ENCODE data around the gene SNAPC4. TPM values are rescaled to one million over a fixed set of nuclear protein-coding genes. Genes with fewer than 3 reads are reported as not detected.
A peak's percentile ranks its signal among the peaks of the same experiment; 100 is the strongest.

Gene SNAPC4
- total RNA-seq, 1 experiment from 2014 or later, result 24.8 TPM

- peaks cover 5% of the 10 kb centered on the region for H3K4me1 ChIP-seq (ENCODE audit: insufficient read depth, low read length, poor library complexity, severe bottlenecking)
- H3K4me3 ChIP-seq (ENCODE audit: low read depth, low read length, poor library complexity, severe bottlenecking), result no peak overlapping the region
- POLR2A ChIA-PET (ENCODE audit: low non-redundant PET), result interaction anchor here (0.5 to 0.6 kb wide), 3 partner anchors 159 to 1005 kb away, joined by 3 to 4 read pairs (median 4); no protein-coding TSS in a partner anchor
- DNase-seq (ENCODE audit: low spot score), result no peak
- no peak for TF ChIP-seq EZH2 (IDR thresholded peaks at IDR 0.05; ENCODE audit: borderline replicate concordance, low read depth, low read length, poor library complexity, severe bottlenecking)
- TF ChIP-seq CTCF (conservative IDR thresholded peaks at IDR 0.05; ENCODE audit: low read depth, low read length), result no peak
- no peak overlapping the region for H3K27ac ChIP-seq (ENCODE audit: low read depth, low read length, poor library complexity, severe bottlenecking)
- CTCF ChIA-PET, result interaction anchor here (0.6 to 1.3 kb wide), 2 partner anchors 45 to 50 kb away, joined by 3 read pairs; no protein-coding TSS in a partner anchor
- H3K9me3 ChIP-seq (ENCODE audit: low read depth, low read length, poor library complexity, severe bottlenecking), result no peaks in the 10 kb centered on the region
- BruUV-seq (replicated peaks), result no TSS peak
- intact Hi-C loops (cut with micrococcal nuclease; ENCODE audit: unreplicated experiment), result no loop called here
- H3K36me3 ChIP-seq (ENCODE audit: insufficient read depth, low read length, poor library complexity, severe bottlenecking), result no peaks in the 10 kb centered on the region
- no peaks in the 10 kb centered on the region for H3K27me3 ChIP-seq (replicated peaks; ENCODE audit: insufficient read depth, low read depth, low read length, poor library complexity)
Measured at GRCh38 chr9:136362450-136362784, 37.6 kb downstream of the SNAPC4 start.

GRCh38 chr9:136361754-136362449, 38.1 kb downstream of the SNAPC4 start:
- no TSS peak for BruUV-seq (replicated peaks)
- TF ChIP-seq EZH2 (IDR thresholded peaks at IDR 0.05; ENCODE audit: borderline replicate concordance, low read depth, low read length, poor library complexity, severe bottlenecking) (no peak), CTCF (conservative IDR thresholded peaks at IDR 0.05; ENCODE audit: low read depth, low read length) (no peak)
- ChIA-PET CTCF (no interaction called here), POLR2A (ENCODE audit: low non-redundant PET) (no interaction called here)
- Histone ChIP-seq H3K27me3 (replicated peaks; ENCODE audit: insufficient read depth, low read depth, low read length, poor library complexity) (no peaks in the 10 kb centered on the region), H3K4me3 (ENCODE audit: low read depth, low read length, poor library complexity, severe bottlenecking) (no peak overlapping the region), H3K27ac (ENCODE audit: low read depth, low read length, poor library complexity, severe bottlenecking) (no peak overlapping the region), H3K4me1 (ENCODE audit: insufficient read depth, low read length, poor library complexity, severe bottlenecking) (peaks cover 5% of the 10 kb centered on the region), H3K9me3 (ENCODE audit: low read depth, low read length, poor library complexity, severe bottlenecking) (no peaks in the 10 kb centered on the region), H3K36me3 (ENCODE audit: insufficient read depth, low read length, poor library complexity, severe bottlenecking) (no peaks in the 10 kb centered on the region)
- intact Hi-C loops (cut with micrococcal nuclease; ENCODE audit: unreplicated experiment), result no loop called here
- no peak for DNase-seq (ENCODE audit: low spot score)

GRCh38 chr9:136361047-136361753, 38.8 kb downstream of the SNAPC4 start:
- DNase-seq (ENCODE audit: low spot score), result no peak
- no peaks in the 10 kb centered on the region for H3K9me3 ChIP-seq (ENCODE audit: low read depth, low read length, poor library complexity, severe bottlenecking)
- CTCF ChIA-PET, result no interaction called here
- peaks cover 5% of the 10 kb centered on the region for H3K4me1 ChIP-seq (ENCODE audit: insufficient read depth, low read length, poor library complexity, severe bottlenecking)
- intact Hi-C loops (cut with micrococcal nuclease; ENCODE audit: unreplicated experiment), result no loop called here
- no TSS peak for BruUV-seq (replicated peaks)
- no peaks in the 10 kb centered on the region for H3K36me3 ChIP-seq (ENCODE audit: insufficient read depth, low read length, poor library complexity, severe bottlenecking)
- TF ChIP-seq CTCF (conservative IDR thresholded peaks at IDR 0.05; ENCODE audit: low read depth, low read length) (no peak), EZH2 (IDR thresholded peaks at IDR 0.05; ENCODE audit: borderline replicate concordance, low read depth, low read length, poor library complexity, severe bottlenecking) (no peak)
- H3K4me3 ChIP-seq (ENCODE audit: low read depth, low read length, poor library complexity, severe bottlenecking), result no peak overlapping the region
- no peaks in the 10 kb centered on the region for H3K27me3 ChIP-seq (replicated peaks; ENCODE audit: insufficient read depth, low read depth, low read length, poor library complexity)
- POLR2A ChIA-PET (ENCODE audit: low non-redundant PET), result no interaction called here
- H3K27ac ChIP-seq (ENCODE audit: low read depth, low read length, poor library complexity, severe bottlenecking), result peak overlapping the region; percentile 19

All from A673 (cell line).